AG09319 (cell line): ENCODE results near the gene USP48.
"Not testable (repeated sequence)": the region's sequence is repeated elsewhere in the genome, so short reads cannot be mapped to it uniquely, and the experiment has no call there.

ENCODE experiments used
- DNase-seq: peaks from one replicate; pipeline ENCODE4 v3.0.0-alpha.2; 2010; ENCODE audit warnings: low read depth; ENCODE audit errors: extremely low read depth
- CTCF ChIP-seq: IDR thresholded peaks from 2 replicates; pipeline ENCODE4 v1.5.1; 2011; ENCODE audit warnings: low read depth, mild to moderate bottlenecking, inconsistent platforms, low read length, moderate library complexity

USP48 gene

GRCh38 chr1:21779613-21780521 is 3.1 kb downstream of the USP48 start:
- TF ChIP-seq CTCF: no peak
- DNase-seq: no peak

DNA sequence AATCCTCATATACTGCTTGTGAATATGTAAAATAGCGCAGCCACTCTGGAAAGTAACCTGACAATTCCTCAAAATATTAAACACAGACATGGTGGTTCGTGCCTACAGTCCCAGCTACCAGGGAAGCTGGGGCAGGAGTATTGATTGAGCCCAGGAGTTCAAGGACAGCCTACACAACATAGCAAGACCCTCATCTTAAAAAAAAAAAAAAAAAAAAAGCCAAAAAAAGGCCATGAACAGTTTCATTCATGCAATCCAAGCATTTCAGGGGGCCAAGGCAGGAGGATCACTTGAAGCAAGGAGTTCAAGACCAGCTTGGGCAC is 4.6 kb downstream of the USP48 start:
- no peak for TF ChIP-seq CTCF
- DNase-seq: no peak

- not testable (repeated sequence) for DNase-seq
Observed at GRCh38 chr1:21776925-21777324, 6.0 kb downstream of the USP48 start.

- DNase-seq: peak; percentile 53
- TF ChIP-seq CTCF: no peak
Observed at GRCh38 chr1:21775985-21776562, 6.9 kb downstream of the USP48 start.

GRCh38 chr1:21775550-21775914 is 7.4 kb downstream of the USP48 start:
- TF ChIP-seq CTCF: no peak
- DNase-seq: no peak

- no peak for TF ChIP-seq CTCF
- DNase-seq: no peak
Observed at GRCh38 chr1:21774835-21775549, 8.0 kb downstream of the USP48 start.

DNA sequence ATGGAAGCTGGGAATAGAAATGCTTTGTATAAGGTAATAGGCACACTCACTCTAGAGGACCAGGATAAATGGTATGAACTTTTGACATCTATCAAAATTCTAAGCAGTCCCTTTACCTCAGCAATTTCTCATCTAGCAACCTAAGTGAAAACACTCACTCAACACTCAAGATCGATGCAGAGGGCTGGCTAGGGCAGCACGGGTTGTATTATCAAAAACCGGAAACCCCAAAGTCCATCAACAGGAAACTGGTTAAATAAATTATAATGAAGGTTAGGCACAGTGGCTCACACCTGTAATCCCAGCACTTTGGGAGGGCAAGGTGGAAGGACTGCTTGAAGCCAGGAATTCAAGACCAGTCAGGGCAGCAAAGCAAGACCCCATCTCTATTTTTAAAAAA is 9.4 kb downstream of the USP48 start:
- DNase-seq: no peak
- no peak for TF ChIP-seq CTCF

GRCh38 chr1:21771672-21772071 is 11.3 kb downstream of the USP48 start:
- DNase-seq: not testable (repeated sequence)

DNA sequence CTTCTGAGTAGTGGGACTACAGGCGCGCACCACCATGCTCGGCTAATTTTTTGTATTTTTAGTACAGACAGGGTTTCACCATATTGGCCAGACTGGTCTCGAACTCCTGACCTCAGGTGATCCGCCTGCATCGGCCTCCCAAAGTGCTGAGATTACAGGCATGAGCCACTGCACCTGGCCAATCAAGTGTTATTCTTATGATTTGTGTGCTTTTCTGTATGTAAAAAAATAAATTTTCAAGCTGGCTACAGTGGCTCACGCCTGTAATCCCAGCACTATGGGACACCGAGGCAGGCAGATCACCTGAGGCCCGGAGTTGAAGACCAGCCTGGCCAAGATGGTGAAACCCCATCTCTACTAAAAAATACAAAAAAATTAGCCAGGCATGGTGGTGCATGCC is 12.3 kb downstream of the USP48 start:
- not testable (repeated sequence) for DNase-seq
